Parathyroid adenoma (tissue), 2 donors: ENCODE measurements around the gene PERM1.

Source experiments
- H2AFZ ChIP-seq: fragments of 300-600 bp; sonication (generic); one replicate; pipeline ENCODE4 v1.7.0; 2017; ENCODE audit warnings: antibody characterized with exemption, mild to moderate bottlenecking
- H3K27ac ChIP-seq: fragments of 300-600 bp; sonication (generic); one replicate; pipeline ENCODE4 v1.7.0; 2017
- H3K27me3 ChIP-seq: fragments of 300-600 bp; sonication (generic); one replicate; pipeline ENCODE4 v1.7.0; 2017; ENCODE audit warnings: low read length; ENCODE audit not compliant: control insufficient read depth, insufficient read depth
- H3K36me3 ChIP-seq: fragments of 300-600 bp; sonication (generic); one replicate; pipeline ENCODE4 v1.7.0; 2017; ENCODE audit warnings: low read length; ENCODE audit not compliant: control insufficient read depth, insufficient read depth
- H3K4me1 ChIP-seq: fragments of 300-600 bp; sonication (generic); one replicate; pipeline ENCODE4 v1.7.0; 2017; ENCODE audit warnings: control low read depth
- H3K4me2 ChIP-seq: fragments of 300-600 bp; sonication (generic); one replicate; pipeline ENCODE4 v1.7.0; 2017; ENCODE audit warnings: low read length
- H3K4me3 ChIP-seq: fragments of 300-600 bp; sonication (generic); one replicate; pipeline ENCODE4 v1.7.0; 2017; ENCODE audit warnings: low read depth, low read length
- H3K79me2 ChIP-seq: fragments of 300-600 bp; sonication (generic); one replicate; pipeline ENCODE4 v1.7.0; 2017; ENCODE audit warnings: control low read depth
- H3K9ac ChIP-seq: fragments of 300-600 bp; sonication (generic); one replicate; pipeline ENCODE4 v1.7.0; 2017; ENCODE audit warnings: mild to moderate bottlenecking
- H3K9me3 ChIP-seq: fragments of 300-600 bp; sonication (generic); one replicate; pipeline ENCODE4 v1.7.0; 2017; ENCODE audit warnings: low read length; ENCODE audit not compliant: control insufficient read depth
- TF ChIP-seq, protein P1 (sequence below): fragments of 300-600 bp; sonication (generic); IDR thresholded peaks from one replicate; pipeline ENCODE4 v1.7.0; 2017; ENCODE audit warnings: antibody characterized with exemption, mild to moderate bottlenecking
- donor health status: primary hyperparathyroidism.

Gene PERM1

DNA sequence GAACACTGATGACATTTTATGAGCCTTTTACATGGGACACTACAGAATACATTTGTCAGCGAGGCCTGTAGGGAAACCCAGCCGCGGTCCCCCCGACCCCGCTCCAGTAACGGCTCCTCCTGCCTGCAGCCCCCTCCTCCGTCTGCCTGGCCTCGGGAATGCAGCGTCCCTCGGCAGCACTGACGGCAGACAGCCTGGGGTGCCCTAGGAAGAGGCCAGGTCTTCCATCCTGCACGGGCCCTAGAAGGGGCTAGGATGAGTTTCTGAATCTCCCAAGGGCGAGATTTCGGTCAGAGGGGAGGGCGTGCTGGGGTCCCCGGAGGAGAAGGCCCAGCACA, 49.8 kb downstream of the PERM1 start:
- Histone ChIP-seq H3K27ac (no peak overlapping the region), H3K9me3 (no peaks in the 10 kb centered on the region), H3K9ac (no peak overlapping the region), H2AFZ (no peak overlapping the region), H3K4me2 (no peak overlapping the region), H3K79me2 (no peaks in the 10 kb centered on the region), H3K4me3 (no peak overlapping the region), H3K4me1 (no peaks in the 10 kb centered on the region), H3K27me3 (no peaks in the 10 kb centered on the region), H3K36me3 (no peaks in the 10 kb centered on the region)
- TF ChIP-seq, protein P1, sequence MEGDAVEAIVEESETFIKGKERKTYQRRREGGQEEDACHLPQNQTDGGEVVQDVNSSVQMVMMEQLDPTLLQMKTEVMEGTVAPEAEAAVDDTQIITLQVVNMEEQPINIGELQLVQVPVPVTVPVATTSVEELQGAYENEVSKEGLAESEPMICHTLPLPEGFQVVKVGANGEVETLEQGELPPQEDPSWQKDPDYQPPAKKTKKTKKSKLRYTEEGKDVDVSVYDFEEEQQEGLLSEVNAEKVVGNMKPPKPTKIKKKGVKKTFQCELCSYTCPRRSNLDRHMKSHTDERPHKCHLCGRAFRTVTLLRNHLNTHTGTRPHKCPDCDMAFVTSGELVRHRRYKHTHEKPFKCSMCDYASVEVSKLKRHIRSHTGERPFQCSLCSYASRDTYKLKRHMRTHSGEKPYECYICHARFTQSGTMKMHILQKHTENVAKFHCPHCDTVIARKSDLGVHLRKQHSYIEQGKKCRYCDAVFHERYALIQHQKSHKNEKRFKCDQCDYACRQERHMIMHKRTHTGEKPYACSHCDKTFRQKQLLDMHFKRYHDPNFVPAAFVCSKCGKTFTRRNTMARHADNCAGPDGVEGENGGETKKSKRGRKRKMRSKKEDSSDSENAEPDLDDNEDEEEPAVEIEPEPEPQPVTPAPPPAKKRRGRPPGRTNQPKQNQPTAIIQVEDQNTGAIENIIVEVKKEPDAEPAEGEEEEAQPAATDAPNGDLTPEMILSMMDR, result no peak

GRCh38 chr1:931380-932172, 50.3 kb downstream of the PERM1 start:
- H2AFZ ChIP-seq, result no peak overlapping the region
- H3K9me3 ChIP-seq, result no peaks in the 10 kb centered on the region
- no peaks in the 10 kb centered on the region for H3K79me2 ChIP-seq
- no peak overlapping the region for H3K9ac ChIP-seq
- no peak overlapping the region for H3K27ac ChIP-seq
- H3K4me1 ChIP-seq, result no peaks in the 10 kb centered on the region
- no peak overlapping the region for H3K4me2 ChIP-seq
- no peak overlapping the region for H3K4me3 ChIP-seq
- TF ChIP-seq, protein P1, result no peak
- no peaks in the 10 kb centered on the region for H3K36me3 ChIP-seq
- no peaks in the 10 kb centered on the region for H3K27me3 ChIP-seq

DNA sequence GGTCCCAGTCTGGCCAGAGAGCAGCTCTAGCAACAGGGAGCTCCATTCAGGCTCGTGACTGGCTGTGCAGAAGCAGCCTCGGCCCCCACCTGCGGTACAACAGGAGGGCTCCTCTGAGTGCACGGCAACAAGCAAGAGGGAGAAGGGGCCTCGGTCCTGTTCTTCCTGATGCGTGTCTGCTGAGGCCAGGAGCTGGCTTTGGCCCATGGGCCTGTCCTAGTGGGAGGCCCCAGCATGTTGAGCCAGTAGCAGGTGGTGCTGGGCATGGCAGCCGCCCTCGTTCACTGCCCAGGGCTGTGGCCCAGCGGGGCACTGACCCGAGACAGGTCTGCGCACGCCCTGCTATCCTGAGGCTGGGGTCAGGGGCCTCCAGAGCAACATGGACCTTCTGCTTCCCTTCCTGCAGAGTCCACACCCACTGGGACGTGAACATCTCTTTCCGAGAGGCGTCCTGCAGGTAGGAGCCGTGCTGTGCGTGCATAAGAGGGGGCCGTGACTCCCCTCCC, 51.2 kb downstream of the PERM1 start:
- H3K79me2 ChIP-seq, result no peaks in the 10 kb centered on the region
- H3K9ac ChIP-seq, result no peak overlapping the region
- no peaks in the 10 kb centered on the region for H3K27me3 ChIP-seq
- no peak overlapping the region for H3K4me3 ChIP-seq
- H3K4me1 ChIP-seq, result no peaks in the 10 kb centered on the region
- H3K9me3 ChIP-seq, result no peaks in the 10 kb centered on the region
- no peak overlapping the region for H3K4me2 ChIP-seq
- H3K27ac ChIP-seq, result no peak overlapping the region
- H3K36me3 ChIP-seq, result no peaks in the 10 kb centered on the region
- no peak overlapping the region for H2AFZ ChIP-seq
- TF ChIP-seq, protein P1, result no peak

- Histone ChIP-seq H3K9me3 (no peaks in the 10 kb centered on the region), H3K4me1 (no peaks in the 10 kb centered on the region), H3K36me3 (no peaks in the 10 kb centered on the region), H2AFZ (no peak overlapping the region), H3K27me3 (no peaks in the 10 kb centered on the region), H3K9ac (no peak overlapping the region), H3K27ac (no peak overlapping the region), H3K4me3 (no peak overlapping the region), H3K79me2 (no peaks in the 10 kb centered on the region), H3K4me2 (no peak overlapping the region)
- TF ChIP-seq, protein P1, result no peak
Observed at GRCh38 chr1:929712-930632, 51.9 kb downstream of the PERM1 start.
